Prostate gland (tissue), 2 donors: ENCODE measurements around the gene PARVG. TPM values are rescaled to one million over a fixed set of nuclear protein-coding genes. Genes with fewer than 3 reads are reported as not detected.

Experiments used
- DNase-seq: peaks from one replicate; pipeline ENCODE4 v3.0.0-alpha.2; 2019; ENCODE audit warnings: low spot score
- H3K27ac ChIP-seq, 2 donors: fragments of 200-600 bp; sonication (generic); 2 replicates each; pipeline ENCODE4 v1.5.1; 2017 to 2019
- H3K27me3 ChIP-seq: fragments of 200-600 bp; sonication (generic); replicated peaks from 2 replicates; pipeline ENCODE4 v1.5.1; 2019; ENCODE audit not compliant: insufficient read depth
- H3K36me3 ChIP-seq, 2 donors: fragments of 200-600 bp; sonication (generic); 1 replicate in 1 of 2; 2 replicates in 1 of 2; pipeline versions ENCODE4 v1.5.1 to v1.8.1; 2017 to 2019
- H3K4me1 ChIP-seq: fragments of 200-600 bp; sonication (generic); replicated peaks from 2 replicates; pipeline ENCODE4 v1.5.1; 2019
- H3K4me3 ChIP-seq, 2 donors: fragments of 200-600 bp; sonication (generic); 2 replicates each; pipeline ENCODE4 v1.5.1; 2017 to 2019
- H3K9me3 ChIP-seq: fragments of 200-600 bp; sonication (generic); 2 replicates; pipeline ENCODE4 v1.5.1; 2017
- POLR2A ChIP-seq: fragments of 450-650 bp; IDR thresholded peaks from one replicate; pipeline ENCODE4 v1.6.1; 2016; ENCODE audit warnings: antibody characterized with exemption, mild to moderate bottlenecking
- POLR2AphosphoS5 ChIP-seq: sonication (generic); formaldehyde crosslinking; IDR thresholded peaks from one replicate; pipeline ENCODE4 v1.6.1; 2017; ENCODE audit warnings: antibody characterized with exemption
- WGBS: methylation state at CpG from one replicate; pipeline ENCODE4 v1.1.5; 2018; 5-methylcytosine and 5-hydroxymethylcytosine counted together
- intact Hi-C: fragments of 100-400 bp; cut with DNase I; formaldehyde crosslinking; loops from one replicate; pipeline ENCODE4 v1.14.2; 2022
- total RNA-seq, 2 donors: library from RNA; depleted of rRNA; stranded (reverse); fragments of >200 nt; gene quantifications; one replicate each; pipeline ENCODE4 v1.1.0, GENCODE V29; 2016
- TF ChIP-seq, protein P1 (sequence below), 4 experiments: fragments of 200-600 bp in 2 of 4; fragments of 450-650 bp in 2 of 4; sonication (generic) in 2 of 4; IDR thresholded peaks; 1 replicate in 3 of 4; 2 replicates in 1 of 4; pipeline ENCODE4 v1.5.1; 2016 to 2019; ENCODE audit warnings: antibody characterized with exemption in 4 of 4, mild to moderate bottlenecking in 2 of 4, moderate library complexity in 2 of 4

Gene PARVG
- total RNA-seq, 2 donors from 2014 or later, result 1.2 to 13.5 TPM

DNA sequence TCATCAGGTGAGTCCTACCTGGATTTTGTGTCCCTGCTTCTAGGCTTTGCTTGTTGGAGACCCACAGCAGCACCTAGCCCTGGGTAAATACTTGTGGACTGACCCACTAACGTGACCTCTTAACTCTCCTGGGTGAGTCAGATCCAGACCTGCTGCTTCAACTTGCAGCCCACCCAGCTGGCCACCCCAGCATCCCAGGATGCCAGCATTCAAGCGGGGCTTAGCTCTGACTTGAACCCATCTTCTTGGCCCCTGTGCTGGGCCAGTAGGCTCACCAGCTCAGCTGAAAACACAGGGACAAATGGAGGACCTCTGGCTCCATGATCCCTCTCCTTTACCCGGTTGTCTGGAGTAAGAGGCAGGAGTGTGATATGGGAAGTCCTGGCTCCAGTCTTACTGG lies 33.5 kb downstream of the PARVG start:
- Histone ChIP-seq H3K4me3 (no peak overlapping the region), H3K4me1 (no peaks in the 10 kb centered on the region), H3K36me3 (no peaks in the 10 kb centered on the region), H3K27me3 (no peaks in the 10 kb centered on the region), H3K27ac (no peak overlapping the region), H3K9me3 (no peaks in the 10 kb centered on the region)
- DNase-seq, result no peak
- 90% methylated on average over 3 of the region's 3 CpGs for WGBS
- TF ChIP-seq POLR2A (no peak), POLR2AphosphoS5 (no peak)
- TF ChIP-seq, protein P1, sequence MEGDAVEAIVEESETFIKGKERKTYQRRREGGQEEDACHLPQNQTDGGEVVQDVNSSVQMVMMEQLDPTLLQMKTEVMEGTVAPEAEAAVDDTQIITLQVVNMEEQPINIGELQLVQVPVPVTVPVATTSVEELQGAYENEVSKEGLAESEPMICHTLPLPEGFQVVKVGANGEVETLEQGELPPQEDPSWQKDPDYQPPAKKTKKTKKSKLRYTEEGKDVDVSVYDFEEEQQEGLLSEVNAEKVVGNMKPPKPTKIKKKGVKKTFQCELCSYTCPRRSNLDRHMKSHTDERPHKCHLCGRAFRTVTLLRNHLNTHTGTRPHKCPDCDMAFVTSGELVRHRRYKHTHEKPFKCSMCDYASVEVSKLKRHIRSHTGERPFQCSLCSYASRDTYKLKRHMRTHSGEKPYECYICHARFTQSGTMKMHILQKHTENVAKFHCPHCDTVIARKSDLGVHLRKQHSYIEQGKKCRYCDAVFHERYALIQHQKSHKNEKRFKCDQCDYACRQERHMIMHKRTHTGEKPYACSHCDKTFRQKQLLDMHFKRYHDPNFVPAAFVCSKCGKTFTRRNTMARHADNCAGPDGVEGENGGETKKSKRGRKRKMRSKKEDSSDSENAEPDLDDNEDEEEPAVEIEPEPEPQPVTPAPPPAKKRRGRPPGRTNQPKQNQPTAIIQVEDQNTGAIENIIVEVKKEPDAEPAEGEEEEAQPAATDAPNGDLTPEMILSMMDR (IDR thresholded peaks at IDR 0.05), result no peak
- intact Hi-C loops, result no loop called here

GRCh38 chr22:44214764-44215163 lies 34.0 kb downstream of the PARVG start:
- H3K4me1 ChIP-seq, result no peaks in the 10 kb centered on the region
- TF ChIP-seq POLR2A (no peak), POLR2AphosphoS5 (no peak)
- TF ChIP-seq, protein P1 (IDR thresholded peaks at IDR 0.05), result no peak
- H3K4me3 ChIP-seq, result no peak overlapping the region
- no peaks in the 10 kb centered on the region for H3K9me3 ChIP-seq
- no peak for DNase-seq
- intact Hi-C loops, result no loop called here
- WGBS, result 90% methylated on average over 6 of the region's 6 CpGs
- H3K27me3 ChIP-seq, result no peaks in the 10 kb centered on the region
- no peaks in the 10 kb centered on the region for H3K36me3 ChIP-seq
- no peak overlapping the region for H3K27ac ChIP-seq

DNA sequence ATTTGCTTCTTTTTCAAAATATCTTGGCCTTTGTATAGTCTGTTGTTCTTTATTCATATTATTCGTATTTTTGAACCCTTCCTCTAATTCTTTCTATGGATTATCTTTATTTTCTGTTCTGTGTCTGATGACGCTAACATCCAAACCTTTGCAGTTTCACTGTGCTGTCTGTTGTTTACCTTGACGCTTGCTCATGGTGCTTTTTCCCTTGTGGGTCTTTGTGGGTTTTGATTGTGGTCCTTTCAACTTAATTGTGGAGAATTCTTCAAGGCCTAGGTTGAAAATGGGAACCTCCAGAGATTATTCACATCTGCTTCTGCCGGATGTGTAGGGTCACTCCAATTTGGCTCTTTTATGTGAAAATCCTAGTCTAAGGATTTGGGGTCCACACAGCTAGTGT lies 34.6 kb downstream of the PARVG start:
- intact Hi-C loops, result no loop called here
- no peak overlapping the region for H3K27ac ChIP-seq
- H3K9me3 ChIP-seq, result no peaks in the 10 kb centered on the region
- H3K36me3 ChIP-seq, result no peaks in the 10 kb centered on the region
- TF ChIP-seq POLR2AphosphoS5 (no peak), POLR2A (no peak)
- TF ChIP-seq, protein P1 (IDR thresholded peaks at IDR 0.05), result no peak
- no peaks in the 10 kb centered on the region for H3K4me1 ChIP-seq
- H3K4me3 ChIP-seq, result no peak overlapping the region
- DNase-seq, result no peak
- H3K27me3 ChIP-seq, result no peaks in the 10 kb centered on the region
- 92% methylated on average over 4 of the region's 4 CpGs for WGBS

DNA sequence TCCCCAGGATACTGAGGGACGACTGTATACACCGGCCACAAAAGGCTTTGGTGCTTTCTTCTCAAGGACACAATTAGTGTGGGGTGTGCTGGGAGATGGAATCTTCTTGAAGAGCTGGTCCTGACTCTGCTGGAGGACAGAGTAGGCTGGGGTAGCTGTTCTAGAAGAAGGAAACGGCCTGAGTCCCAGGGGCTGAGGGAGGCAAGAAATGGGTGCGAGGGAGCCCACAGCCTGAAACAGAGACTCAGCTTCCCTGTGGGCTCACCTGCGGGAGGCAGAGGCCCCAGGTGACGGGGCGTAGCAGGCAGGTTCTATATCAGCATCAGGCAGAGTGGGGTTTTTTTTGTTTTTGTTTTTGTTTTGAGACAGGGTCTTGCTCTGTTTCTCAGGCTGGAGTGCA lies 36.6 kb downstream of the PARVG start:
- H3K9me3 ChIP-seq, result no peaks in the 10 kb centered on the region
- H3K4me3 ChIP-seq, result no peak overlapping the region
- WGBS, result 90% methylated on average over 7 of the region's 7 CpGs
- no peaks in the 10 kb centered on the region for H3K27me3 ChIP-seq
- intact Hi-C loops, result no loop called here
- TF ChIP-seq, protein P1 (IDR thresholded peaks at IDR 0.05), result no peak
- TF ChIP-seq POLR2AphosphoS5, result no peak
- TF ChIP-seq POLR2A, result no peak
- no peak overlapping the region for H3K27ac ChIP-seq
- DNase-seq, result no peak
- H3K36me3 ChIP-seq, result no peaks in the 10 kb centered on the region
- no peaks in the 10 kb centered on the region for H3K4me1 ChIP-seq

DNA sequence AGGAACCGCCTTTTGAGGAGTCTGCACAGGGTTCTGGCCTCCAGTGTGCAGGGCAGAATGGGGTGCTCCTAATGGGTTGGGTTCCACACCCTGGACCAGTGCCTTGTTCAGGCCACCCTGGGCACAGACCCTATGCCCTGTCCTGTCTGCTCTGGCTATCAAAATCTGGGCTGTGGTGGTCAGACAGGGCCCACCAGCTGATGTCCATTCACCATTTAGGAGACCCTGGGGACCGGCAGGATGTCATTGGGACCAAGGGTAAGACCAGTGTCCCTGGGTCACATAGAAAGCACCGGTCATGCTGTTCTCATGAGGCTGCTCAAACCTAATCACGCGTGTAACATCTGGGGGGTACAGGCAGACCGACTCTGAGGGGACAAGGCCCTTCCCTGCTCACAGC lies 37.3 kb downstream of the PARVG start:
- no peak for DNase-seq

More for the DNA sequence above, 37.3 kb downstream of the PARVG start:
- WGBS, result 87% methylated on average over 6 of the region's 6 CpGs
- H3K4me3 ChIP-seq, result no peak overlapping the region
- intact Hi-C loops, result no loop called here
- no peaks in the 10 kb centered on the region for H3K4me1 ChIP-seq
- no peaks in the 10 kb centered on the region for H3K27me3 ChIP-seq
- H3K27ac ChIP-seq, result no peak overlapping the region
- no peaks in the 10 kb centered on the region for H3K36me3 ChIP-seq
- TF ChIP-seq POLR2AphosphoS5, result no peak
- no peaks in the 10 kb centered on the region for H3K9me3 ChIP-seq
